HG03280 (cell line): ENCODE measurements around the gene RAD51B.

Experiments
- ATAC-seq: cut with Tn5 transposase; IDR thresholded peaks from one replicate; pipeline ENCODE4 v1.9.1; 2021; ENCODE audit warnings: mild to moderate bottlenecking, moderate library complexity; ENCODE audit not compliant: unreplicated experiment

RAD51B gene

GRCh38 chr14:68594737-68595380, 775.3 kb downstream of the RAD51B start:
- ATAC-seq: no peak

- ATAC-seq: no peak
Observed at GRCh38 chr14:68596211-68596610, 776.6 kb downstream of the RAD51B start.

- ATAC-seq: no peak
Observed at GRCh38 chr14:68596701-68597100, 777.1 kb downstream of the RAD51B start.

- ATAC-seq: no peak
Observed at GRCh38 chr14:68598089-68598488, 778.5 kb downstream of the RAD51B start.

- no peak for ATAC-seq
Observed at GRCh38 chr14:68598621-68599447, 779.3 kb downstream of the RAD51B start.

- ATAC-seq: no peak
Observed at GRCh38 chr14:68599896-68600610, 780.5 kb downstream of the RAD51B start.

- ATAC-seq: no peak
Observed at GRCh38 chr14:68602507-68602906, 782.9 kb downstream of the RAD51B start.

- no peak for ATAC-seq
Observed at GRCh38 chr14:68603533-68604360, 784.2 kb downstream of the RAD51B start.

- ATAC-seq: no peak
Observed at GRCh38 chr14:68604361-68604730, 784.8 kb downstream of the RAD51B start.

GRCh38 chr14:68604822-68605221, 785.2 kb downstream of the RAD51B start:
- no peak for ATAC-seq

- no peak for ATAC-seq
Observed at GRCh38 chr14:68606176-68606575, 786.6 kb downstream of the RAD51B start.

- no peak for ATAC-seq
Observed at GRCh38 chr14:68606644-68607043, 787.1 kb downstream of the RAD51B start.

- ATAC-seq: no peak
Observed at GRCh38 chr14:68607081-68607866, 787.7 kb downstream of the RAD51B start.

GRCh38 chr14:68607867-68608573, 788.4 kb downstream of the RAD51B start:
- no peak for ATAC-seq

- no peak for ATAC-seq
Observed at GRCh38 chr14:68608574-68608962, 789.0 kb downstream of the RAD51B start.

- ATAC-seq: no peak
Observed at GRCh38 chr14:68609012-68609411, 789.4 kb downstream of the RAD51B start.

- ATAC-seq: no peak
Observed at GRCh38 chr14:68610251-68610793, 790.7 kb downstream of the RAD51B start.

GRCh38 chr14:68611599-68611998, 792.0 kb downstream of the RAD51B start:
- no peak for ATAC-seq

GRCh38 chr14:68612049-68612448, 792.5 kb downstream of the RAD51B start:
- ATAC-seq: no peak
